ENCODE results near the gene ADCY9. TPM values are rescaled to one million over a fixed set of nuclear protein-coding genes. Genes with fewer than 3 reads are reported as not detected.
"Not testable (repeated sequence)": the region's sequence is repeated elsewhere in the genome, so short reads cannot be mapped to it uniquely, and the experiment has no call there.

Gene ADCY9
- total RNA-seq, 1 donor from 2014 or later = 11.4 TPM

GRCh38 chr16:3963203-3963602, 153.0 kb downstream of the ADCY9 start:
- no peaks in the 10 kb centered on the region for H4K20me1 ChIP-seq (ENCODE audit: insufficient read depth, low read length)
- H3K4me2 ChIP-seq (ENCODE audit: low read length) = no peak overlapping the region
- H3K27me3 Mint-ChIP-seq (ENCODE audit: low read depth, unreplicated experiment) = peaks cover 6% of the 10 kb centered on the region
- H3K4me3 Mint-ChIP-seq (ENCODE audit: unreplicated experiment) = no peak overlapping the region
- FAIRE-seq (no peak), DNase-seq (ENCODE audit: low read depth) (no peak)
- no peaks in the 10 kb centered on the region for H3K27me3 ChIP-seq (ENCODE audit: insufficient read depth, low read length)
- H3K9me3 ChIP-seq (ENCODE audit: insufficient read depth, low read depth, low read length) = no peaks in the 10 kb centered on the region
- H3K79me2 ChIP-seq (ENCODE audit: insufficient read depth, low read length) = no peaks in the 10 kb centered on the region
- H3K36me3 ChIP-seq (ENCODE audit: insufficient read depth, low read length) = no peaks in the 10 kb centered on the region
- peaks cover 24% of the 10 kb centered on the region for H3K36me3 Mint-ChIP-seq (ENCODE audit: low read depth, unreplicated experiment)
- H3K9me3 Mint-ChIP-seq (ENCODE audit: unreplicated experiment) = peaks cover 7% of the 10 kb centered on the region
- H3K27ac Mint-ChIP-seq (ENCODE audit: unreplicated experiment) = no peak overlapping the region
- H3K4me1 Mint-ChIP-seq (ENCODE audit: low read depth, unreplicated experiment) = peaks cover 20% of the 10 kb centered on the region
- no peak overlapping the region for H3K9ac ChIP-seq (ENCODE audit: low read length)
- no peak for TF ChIP-seq CTCF (IDR thresholded peaks at IDR 0.05; ENCODE audit: insufficient read depth, low read depth, low read length)
- no peak for TF ChIP-seq EZH2 (IDR thresholded peaks at IDR 0.05; ENCODE audit: insufficient read depth, low read length)
- H3K4me1 ChIP-seq (ENCODE audit: insufficient read depth, low read length) = peaks cover 13% of the 10 kb centered on the region
- H2AFZ ChIP-seq (ENCODE audit: low read depth, low read length) = no peak overlapping the region
- H3K4me3 ChIP-seq (ENCODE audit: insufficient read depth, low read depth, low read length) = no peak overlapping the region
- no peak overlapping the region for H3K27ac ChIP-seq (ENCODE audit: low read depth, low read length)

GRCh38 chr16:3961449-3961849, 154.8 kb downstream of the ADCY9 start:
- peaks cover 20% of the 10 kb centered on the region for H3K4me1 Mint-ChIP-seq (ENCODE audit: low read depth, unreplicated experiment)
- H4K20me1 ChIP-seq (ENCODE audit: insufficient read depth, low read length) = no peaks in the 10 kb centered on the region
- H3K4me2 ChIP-seq (ENCODE audit: low read length) = peak overlapping the region; percentile 81
- peak overlapping the region; percentile 68 for H3K9ac ChIP-seq (ENCODE audit: low read length)
- peak overlapping the region; percentile 62 for H3K4me3 ChIP-seq (ENCODE audit: insufficient read depth, low read depth, low read length)
- peak overlapping the region; percentile 8 for H2AFZ ChIP-seq (ENCODE audit: low read depth, low read length)
- peaks cover 11% of the 10 kb centered on the region for H3K27me3 ChIP-seq (ENCODE audit: insufficient read depth, low read length)
- no peaks in the 10 kb centered on the region for H3K36me3 ChIP-seq (ENCODE audit: insufficient read depth, low read length)
- no peaks in the 10 kb centered on the region for H3K79me2 ChIP-seq (ENCODE audit: insufficient read depth, low read length)
- peaks cover 6% of the 10 kb centered on the region for H3K9me3 Mint-ChIP-seq (ENCODE audit: unreplicated experiment)
- H3K27me3 Mint-ChIP-seq (ENCODE audit: low read depth, unreplicated experiment) = peaks cover 3% of the 10 kb centered on the region
- DNase-seq (ENCODE audit: low read depth) = peak; percentile 47
- no peak overlapping the region for H3K4me3 Mint-ChIP-seq (ENCODE audit: unreplicated experiment)
- TF ChIP-seq EZH2 (IDR thresholded peaks at IDR 0.05; ENCODE audit: insufficient read depth, low read length) = no peak
- TF ChIP-seq CTCF (IDR thresholded peaks at IDR 0.05; ENCODE audit: insufficient read depth, low read depth, low read length) = no peak
- H3K27ac ChIP-seq (ENCODE audit: low read depth, low read length) = peak overlapping the region; percentile 57
- H3K36me3 Mint-ChIP-seq (ENCODE audit: low read depth, unreplicated experiment) = peaks cover 16% of the 10 kb centered on the region
- no peak for FAIRE-seq
- peaks cover 13% of the 10 kb centered on the region for H3K4me1 ChIP-seq (ENCODE audit: insufficient read depth, low read length)
- no peaks in the 10 kb centered on the region for H3K9me3 ChIP-seq (ENCODE audit: insufficient read depth, low read depth, low read length)
- peak overlapping the region; percentile 78 for H3K27ac Mint-ChIP-seq (ENCODE audit: unreplicated experiment)

- H3K9ac ChIP-seq (ENCODE audit: low read length) = peak overlapping the region; percentile 68
- H3K27me3 Mint-ChIP-seq (ENCODE audit: low read depth, unreplicated experiment); DNase-seq (ENCODE audit: low read depth); H3K9me3 ChIP-seq (ENCODE audit: insufficient read depth, low read depth, low read length); H2AFZ ChIP-seq (ENCODE audit: low read depth, low read length); H3K36me3 Mint-ChIP-seq (ENCODE audit: low read depth, unreplicated experiment); FAIRE-seq; H3K27ac Mint-ChIP-seq (ENCODE audit: unreplicated experiment); H3K36me3 ChIP-seq (ENCODE audit: insufficient read depth, low read length); H4K20me1 ChIP-seq (ENCODE audit: insufficient read depth, low read length); H3K79me2 ChIP-seq (ENCODE audit: insufficient read depth, low read length); H3K9me3 Mint-ChIP-seq (ENCODE audit: unreplicated experiment); H3K4me3 Mint-ChIP-seq (ENCODE audit: unreplicated experiment): not testable (repeated sequence)
- H3K27ac ChIP-seq (ENCODE audit: low read depth, low read length) = peak overlapping the region; percentile 57
- peaks cover 13% of the 10 kb centered on the region for H3K4me1 ChIP-seq (ENCODE audit: insufficient read depth, low read length)
- H3K4me3 ChIP-seq (ENCODE audit: insufficient read depth, low read depth, low read length) = peak overlapping the region; percentile 62
- H3K27me3 ChIP-seq (ENCODE audit: insufficient read depth, low read length) = peaks cover 11% of the 10 kb centered on the region
- peaks cover 20% of the 10 kb centered on the region for H3K4me1 Mint-ChIP-seq (ENCODE audit: low read depth, unreplicated experiment)
- peak overlapping the region; percentile 81 for H3K4me2 ChIP-seq (ENCODE audit: low read length)
These were observed 156.2 kb downstream of the ADCY9 start for GRCh38 chr16:3959926-3960590.

Data from astrocyte (in vitro differentiated cells and primary cell).